Measurements from ENCODE around the gene SPATA6L.

SPATA6L gene

DNA sequence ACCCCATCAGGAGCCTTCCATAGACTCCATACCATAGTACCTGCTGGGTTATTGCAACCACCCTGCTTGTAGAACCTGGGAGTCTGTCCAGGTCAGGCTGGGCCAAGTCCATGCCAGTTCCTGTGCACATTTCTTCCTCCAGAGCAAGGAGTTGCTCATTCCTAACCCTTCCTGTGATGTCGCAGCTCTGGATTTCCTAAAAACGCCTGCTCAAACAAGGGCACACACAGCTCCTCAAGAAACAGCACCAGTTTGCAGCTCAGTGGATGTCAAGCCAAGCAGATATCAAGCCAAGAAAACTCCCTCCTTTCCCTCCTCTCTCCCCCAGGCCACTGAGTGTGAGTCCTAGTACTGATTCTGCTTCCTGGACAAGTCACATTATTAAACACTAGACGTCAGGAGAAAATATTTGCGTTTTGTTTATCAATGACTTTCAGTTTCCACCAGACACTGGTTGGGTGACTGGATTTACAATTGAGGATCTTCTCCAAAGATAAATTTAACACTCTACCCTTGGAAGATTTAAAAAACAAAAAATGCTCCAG, 116.5 kb downstream of the SPATA6L start:
- Histone ChIP-seq H3K9ac (ENCODE audit: low read depth, low read length) (no peak overlapping the region), H3K27ac (ENCODE audit: low read depth, low read length) (no peak overlapping the region)
- 94% methylated on average over 2 of the region's 4 CpGs for WGBS

DNA sequence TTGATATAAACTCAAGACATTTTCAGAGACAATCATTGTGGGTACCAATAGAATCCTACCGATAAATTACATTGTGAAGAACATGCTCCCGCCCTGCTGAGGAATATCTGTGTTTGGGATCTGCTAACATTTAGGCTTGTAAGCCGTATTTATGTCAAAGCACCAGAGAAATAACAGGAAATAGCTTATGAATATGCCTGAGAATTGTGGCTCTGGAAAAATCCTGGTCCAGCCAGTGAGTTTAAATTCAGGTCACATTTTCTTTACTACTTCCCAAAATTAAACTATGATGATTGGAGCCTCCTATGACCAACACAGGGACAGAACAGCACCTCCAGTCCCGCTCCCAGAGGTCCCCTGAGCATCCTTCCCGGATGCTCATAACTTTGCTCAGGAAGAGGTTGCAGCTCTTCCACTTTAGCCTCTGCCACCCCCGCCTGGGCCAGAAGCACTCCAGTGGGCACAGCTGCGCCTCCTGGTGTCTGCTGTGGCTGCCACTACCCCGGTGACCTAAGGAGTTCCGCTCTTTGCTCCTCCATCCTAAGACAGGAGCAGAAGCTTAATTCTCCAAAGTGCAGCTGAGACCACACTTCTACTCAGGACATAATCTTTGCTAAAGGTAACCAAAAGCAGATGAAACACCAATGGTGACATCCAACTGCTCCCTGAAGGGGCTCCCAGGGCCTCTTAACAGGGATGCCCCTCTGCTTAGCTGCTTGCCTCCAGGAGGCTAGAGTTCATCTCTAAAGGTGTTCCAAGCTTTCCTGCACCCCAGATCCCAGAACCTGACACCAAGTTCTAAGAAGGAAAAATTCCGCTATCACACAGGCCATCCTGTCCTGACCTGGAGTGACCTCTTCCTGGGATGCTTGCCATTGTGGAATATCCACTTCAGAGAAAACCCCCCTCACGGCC, 117.2 kb downstream of the SPATA6L start:
- 74% methylated on average over 11 of the region's 11 CpGs for WGBS
- no peaks in the 10 kb centered on the region for H3K9me3 ChIP-seq (ENCODE audit: insufficient read depth, low read depth, low read length)
- no peak overlapping the region for H3K4me3 ChIP-seq (ENCODE audit: low read length)
- H3K36me3 ChIP-seq (ENCODE audit: insufficient read depth, low read length): no peaks in the 10 kb centered on the region
- no peak overlapping the region for H3K27ac ChIP-seq (ENCODE audit: low read depth, low read length)
- H3K9ac ChIP-seq (ENCODE audit: low read depth, low read length): no peak overlapping the region
- H3K4me1 ChIP-seq (ENCODE audit: insufficient read depth, low read length): no peaks in the 10 kb centered on the region
- no peaks in the 10 kb centered on the region for H3K27me3 ChIP-seq (ENCODE audit: insufficient read depth, low read length)

More for the DNA sequence above, 116.5 kb downstream of the SPATA6L start:
- Histone ChIP-seq H3K9me3 (ENCODE audit: insufficient read depth, low read depth, low read length) (no peaks in the 10 kb centered on the region), H3K27me3 (ENCODE audit: insufficient read depth, low read length) (no peaks in the 10 kb centered on the region), H3K4me1 (ENCODE audit: insufficient read depth, low read length) (no peaks in the 10 kb centered on the region), H3K4me3 (ENCODE audit: low read length) (no peak overlapping the region), H3K36me3 (ENCODE audit: insufficient read depth, low read length) (no peaks in the 10 kb centered on the region)
